SK-N-SH (cell line): ENCODE data around the gene NDUFAF8. TPM values are rescaled to one million over a fixed set of nuclear protein-coding genes. Genes with fewer than 3 reads are reported as not detected.
A peak's percentile ranks its signal among the peaks of the same experiment; 100 is the strongest.

Experiments used
- CTCF ChIA-PET: fragments of 300-600, 350-600 bp; formaldehyde crosslinking; extraction: SDS; loops from one replicate; lab custom pipeline; 2021; lab: Yijun Ruan, JAX
- POLR2A ChIA-PET: fragments of 350-600 bp; sonication (Branson Sonifier 250); formaldehyde crosslinking; extraction: SDS; loops from one replicate; lab custom pipeline; 2020; ENCODE audit warnings: antibody characterized with exemption, inconsistent platforms; lab: Yijun Ruan, JAX
- DNase-seq: peaks from one replicate; pipeline ENCODE4 v3.0.0; 2012
- H2AFZ ChIP-seq: fragments of 200-600 bp; sonication (generic); 2 replicates; pipeline ENCODE4 v1.8.1; 2016; ENCODE audit warnings: antibody characterized with exemption, mild to moderate bottlenecking, low read depth
- H3F3A ChIP-seq: fragments of 200-600 bp; sonication (generic); replicated peaks from 2 replicates; pipeline ENCODE3; 2016; ENCODE audit warnings: antibody characterized with exemption, mild to moderate bottlenecking; ENCODE audit not compliant: insufficient read depth
- H3K27ac ChIP-seq, 2 experiments: fragments of 200-500 bp in 1 of 2; fragments of 200-600 bp in 1 of 2; sonication (Bioruptor generic) in 1 of 2; sonication (generic), shearing (Covaris generic) in 1 of 2; 2 replicates each; pipeline versions ENCODE4 v1.5.1 to v1.6.1; 2014 to 2016; ENCODE audit warnings: low read depth in 2 of 2, inconsistent platforms in 1 of 2, low read length in 1 of 2, mild to moderate bottlenecking in 1 of 2, mixed read lengths in 1 of 2
- H3K27me3 ChIP-seq: fragments of 200-600 bp; sonication (generic), shearing (Covaris generic); 2 replicates; pipeline ENCODE4 v1.6.1; 2016; ENCODE audit warnings: mixed run types; ENCODE audit not compliant: insufficient read depth
- H3K36me3 ChIP-seq, 2 experiments: fragments of 200-500 bp in 1 of 2; fragments of 200-600 bp in 1 of 2; sonication (Bioruptor generic) in 1 of 2; sonication (generic) in 1 of 2; replicated peaks in 1 of 2; 2 replicates each; pipeline versions ENCODE3 to v1.5.1; 2014 to 2016; ENCODE audit warnings: low read length in 1 of 2, mild to moderate bottlenecking in 1 of 2; ENCODE audit not compliant: insufficient read depth in 2 of 2, control insufficient read depth in 1 of 2
- H3K4me1 ChIP-seq, 2 experiments: fragments of 200-500 bp in 1 of 2; fragments of 200-600 bp in 1 of 2; sonication (Bioruptor generic) in 1 of 2; sonication (generic), shearing (Covaris generic) in 1 of 2; 2 replicates each; pipeline versions ENCODE4 v1.5.1 to v1.6.1; 2014 to 2016; ENCODE audit warnings: low read depth in 1 of 2, low read length in 1 of 2, mixed run types in 1 of 2; ENCODE audit not compliant: insufficient read depth in 2 of 2, control insufficient read depth in 1 of 2
- H3K4me2 ChIP-seq: fragments of 200-600 bp; sonication (generic), shearing (Covaris generic); 2 replicates; pipeline ENCODE4 v1.6.1; 2017; ENCODE audit warnings: mixed run types
- H3K4me3 ChIP-seq, 2 experiments: fragments of 200-500 bp in 1 of 2; fragments of 200-600 bp in 1 of 2; sonication (Bioruptor generic) in 1 of 2; sonication (generic), shearing (Covaris generic) in 1 of 2; 2 replicates each; pipeline versions ENCODE4 v1.5.1 to v1.8.1; 2014 to 2016; ENCODE audit warnings: low read depth in 2 of 2, inconsistent platforms in 1 of 2, low read length in 1 of 2, mild to moderate bottlenecking in 1 of 2, mixed read lengths in 1 of 2, moderate library complexity in 1 of 2
- H3K79me2 ChIP-seq: fragments of 200-600 bp; sonication (generic); 2 replicates; pipeline ENCODE4 v1.8.1; 2017; ENCODE audit warnings: mild to moderate bottlenecking; ENCODE audit not compliant: insufficient read depth
- H3K9ac ChIP-seq: fragments of 200-600 bp; sonication (generic); 2 replicates; pipeline ENCODE4 v1.6.1; 2017; ENCODE audit warnings: mixed run types
- H3K9me2 ChIP-seq: fragments of 200-600 bp; sonication (generic); 2 replicates; pipeline ENCODE4 v1.6.1; 2017; ENCODE audit warnings: mixed run types
- H3K9me3 ChIP-seq: fragments of 200-600 bp; sonication (generic); 2 replicates; pipeline ENCODE4 v1.6.1; 2017; ENCODE audit warnings: mixed run types, mild to moderate bottlenecking, moderate library complexity
- H4K20me1 ChIP-seq: fragments of 200-600 bp; sonication (generic); 2 replicates; pipeline ENCODE4 v1.6.1; 2017; ENCODE audit warnings: mild to moderate bottlenecking, mixed run types; ENCODE audit not compliant: insufficient read depth
- ELF1 ChIP-seq: IDR thresholded peaks from 2 replicates; pipeline ENCODE4 v1.4.0; 2012
- EP300 ChIP-seq, 2 experiments: IDR thresholded peaks; 2 replicates each; pipeline versions ENCODE4 v1.4.0 to v1.6.1; 2012; ENCODE audit warnings: borderline replicate concordance in 1 of 2, low read depth in 1 of 2, low read length in 1 of 2
- EZH2phosphoT487 ChIP-seq: fragments of 200-600 bp; sonication (generic); IDR thresholded peaks from 2 replicates; pipeline ENCODE4 v1.6.1; 2017; ENCODE audit warnings: low read depth, mixed run types, mild to moderate bottlenecking, antibody characterized with exemption, moderate library complexity, borderline replicate concordance
- FOSL2 ChIP-seq: IDR thresholded peaks from 2 replicates; pipeline ENCODE4 v1.4.0; 2012; ENCODE audit warnings: low read depth, mild to moderate bottlenecking, moderate library complexity, borderline replicate concordance
- FOXJ3 ChIP-seq: sonication (generic); formaldehyde crosslinking; IDR thresholded peaks from 2 replicates; pipeline ENCODE4 v1.5.1; 2020; ENCODE audit warnings: mild to moderate bottlenecking, missing genetic modification reagents
- FOXM1 ChIP-seq: IDR thresholded peaks from 2 replicates; pipeline ENCODE4 v1.4.0; 2012; ENCODE audit warnings: low read depth, mild to moderate bottlenecking
- GABPA ChIP-seq: IDR thresholded peaks from 2 replicates; pipeline ENCODE4 v1.4.0; 2012; ENCODE audit warnings: low read depth, mild to moderate bottlenecking
- JUND ChIP-seq: IDR thresholded peaks from 2 replicates; pipeline ENCODE4 v1.4.0; 2012
- MEF2A ChIP-seq: IDR thresholded peaks from 2 replicates; pipeline ENCODE4 v1.4.0; 2012; ENCODE audit warnings: low read depth, borderline replicate concordance
- MXI1 ChIP-seq: IDR thresholded peaks from 2 replicates; pipeline ENCODE4 v1.6.1; 2012; ENCODE audit warnings: mild to moderate bottlenecking, low read depth, low read length, improper control_type of control experiment
- NRF1 ChIP-seq: IDR thresholded peaks from 2 replicates; pipeline ENCODE4 v1.6.1; 2012; ENCODE audit warnings: low read depth, mild to moderate bottlenecking, low read length
- RCOR1 ChIP-seq: fragments of 150-350 bp; IDR thresholded peaks from 2 replicates; pipeline ENCODE4 v1.6.1; 2017; ENCODE audit warnings: antibody characterized with exemption, low read length
- SIN3A ChIP-seq: IDR thresholded peaks from 2 replicates; pipeline ENCODE4 v1.6.1; 2012; ENCODE audit warnings: low read depth, mild to moderate bottlenecking, low read length, moderate library complexity, borderline replicate concordance
- TAF1 ChIP-seq: IDR thresholded peaks from 2 replicates; pipeline ENCODE4 v1.6.1; 2012; ENCODE audit warnings: low read depth, mild to moderate bottlenecking, low read length, moderate library complexity, borderline replicate concordance
- TCF12 ChIP-seq: IDR thresholded peaks from 2 replicates; pipeline ENCODE4 v1.4.0; 2012
- USF1 ChIP-seq: IDR thresholded peaks from 2 replicates; pipeline ENCODE4 v1.4.0; 2012; ENCODE audit warnings: low read depth, borderline replicate concordance
- YY1 ChIP-seq: IDR thresholded peaks from 2 replicates; pipeline ENCODE4 v1.4.0; 2012; ENCODE audit warnings: low read depth, mild to moderate bottlenecking
- ZBTB33 ChIP-seq: IDR thresholded peaks from 2 replicates; pipeline ENCODE4 v1.4.0; 2012; ENCODE audit warnings: low read depth, borderline replicate concordance
- WGBS: methylation state at CpG from one replicate; pipeline ENCODE4 v1.1.6; 2017; ENCODE audit warnings: low lambda C conversion rate; 5-methylcytosine and 5-hydroxymethylcytosine counted together
- polyA plus RNA-seq, 3 experiments: library from polyadenylated mRNA; depleted of rRNA; stranded (reverse); fragments of >200 nt; gene quantifications; 2 replicates each; pipeline ENCODE4 v1.2.3, GENCODE V29; 2012
- TF ChIP-seq, protein P1 (sequence below): fragments of 150-350 bp; IDR thresholded peaks from 2 replicates; pipeline ENCODE4 v1.6.1; 2016; ENCODE audit warnings: mild to moderate bottlenecking, low read depth, low read length

NDUFAF8 gene
- polyA plus RNA-seq, 1 of the 3 experiments (the other 2 are of a cell fraction), result 229 TPM

DNA sequence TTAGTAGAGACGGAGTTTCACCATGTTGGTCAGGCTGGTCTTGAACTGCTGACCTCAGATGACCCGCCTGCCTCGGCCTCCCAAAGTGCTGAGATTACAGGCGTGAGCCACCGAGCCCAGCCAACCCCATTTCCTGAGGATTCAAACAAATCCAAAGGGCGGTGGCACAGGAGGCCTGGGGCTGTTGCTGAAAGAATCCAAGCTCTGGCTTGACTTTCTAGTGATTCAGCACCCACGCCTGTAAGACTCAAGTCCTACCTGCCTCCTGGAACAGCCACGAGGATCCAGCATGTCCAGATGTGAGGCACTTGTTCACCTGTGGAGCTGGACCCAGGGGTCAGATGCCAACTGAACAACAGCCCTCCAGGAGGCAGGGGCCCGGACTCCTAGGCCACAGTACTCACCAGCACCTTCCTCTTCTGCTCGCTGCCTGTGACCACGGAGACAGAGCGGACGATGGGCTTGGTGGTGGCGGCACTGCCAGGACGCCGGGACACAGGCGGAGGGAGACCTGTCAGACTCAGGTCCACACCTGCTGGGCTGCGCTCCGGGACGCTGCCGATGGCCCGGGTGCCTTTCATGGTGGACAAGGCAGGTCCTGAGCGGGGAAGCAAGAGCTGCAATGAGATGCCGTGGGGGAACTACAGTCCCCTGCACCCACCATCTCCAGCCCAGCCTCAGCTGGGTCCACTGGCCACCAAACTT, 19.5 kb upstream of the NDUFAF8 start:
- Histone ChIP-seq H3F3A (peaks cover 6% of the 10 kb centered on the region), H4K20me1 (no peaks in the 10 kb centered on the region), H3K4me2 (no peak overlapping the region), H3K36me3 (peaks cover 0 to 2% of the 10 kb centered on the region in 2 experiments), H3K27ac (no peak overlapping the region), H3K4me1 (peaks cover 7 to 16% of the 10 kb centered on the region in 2 experiments; a peak in 3 of 4 replicates), H3K79me2 (peaks cover 17% of the 10 kb centered on the region), H3K9ac (no peak overlapping the region), H3K27me3 (no peaks in the 10 kb centered on the region), H3K4me3 (no peak overlapping the region), H3K9me2 (no peaks in the 10 kb centered on the region), H3K9me3 (no peaks in the 10 kb centered on the region), H2AFZ (no peak overlapping the region)
- no peak for DNase-seq
- CTCF ChIA-PET, result interaction anchor here (1.0 to 3.2 kb wide), 4 partner anchors 19 to 112 kb away, joined by 3 to 19 read pairs (median 7); no protein-coding TSS in a partner anchor
- TF ChIP-seq FOSL2 (no peak), GABPA (no peak), ELF1 (no peak), FOXM1 (no peak), SIN3A (no peak), EZH2phosphoT487 (no peak)
- POLR2A ChIA-PET, result no interaction called here
- 96% methylated on average over 20 of the region's 24 CpGs for WGBS

DNA sequence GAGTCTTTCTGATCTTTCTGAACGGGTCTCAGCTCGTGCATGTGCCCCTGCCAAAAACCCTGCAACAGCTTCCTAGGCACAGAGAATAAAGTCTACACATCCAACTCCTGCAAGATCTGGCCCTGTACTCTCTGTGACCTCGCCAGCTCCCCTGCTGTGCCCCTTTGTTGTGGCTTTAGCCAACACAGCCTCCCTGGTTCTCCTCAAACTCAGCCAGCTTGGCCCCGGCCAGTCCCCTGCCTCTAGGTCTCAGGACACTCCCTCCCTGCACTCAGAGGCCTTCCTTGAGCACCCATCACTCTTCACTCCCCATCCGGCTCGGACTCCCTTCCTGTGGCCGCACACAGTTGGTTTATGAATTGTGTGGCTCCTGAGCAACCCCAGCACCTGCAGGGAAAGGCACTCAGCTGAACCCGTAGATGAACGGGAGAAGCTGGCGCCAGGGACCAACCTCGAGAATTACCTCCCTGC, 17.7 kb upstream of the NDUFAF8 start:
- TF ChIP-seq SIN3A (no peak), NRF1 (no peak), MXI1 (no peak), USF1 (no peak), YY1 (no peak), JUND (no peak), EP300 (IDR thresholded peaks at IDR 0.05; ENCODE audit: borderline replicate concordance in 1 of 2, low read depth in 1 of 2, low read length in 1 of 2) (no peak), MEF2A (no peak), ZBTB33 (no peak), TAF1 (no peak), FOXJ3 (CRISPR knock-in tag) (no peak), RCOR1 (no peak), TCF12 (no peak)
- TF ChIP-seq, protein P1, sequence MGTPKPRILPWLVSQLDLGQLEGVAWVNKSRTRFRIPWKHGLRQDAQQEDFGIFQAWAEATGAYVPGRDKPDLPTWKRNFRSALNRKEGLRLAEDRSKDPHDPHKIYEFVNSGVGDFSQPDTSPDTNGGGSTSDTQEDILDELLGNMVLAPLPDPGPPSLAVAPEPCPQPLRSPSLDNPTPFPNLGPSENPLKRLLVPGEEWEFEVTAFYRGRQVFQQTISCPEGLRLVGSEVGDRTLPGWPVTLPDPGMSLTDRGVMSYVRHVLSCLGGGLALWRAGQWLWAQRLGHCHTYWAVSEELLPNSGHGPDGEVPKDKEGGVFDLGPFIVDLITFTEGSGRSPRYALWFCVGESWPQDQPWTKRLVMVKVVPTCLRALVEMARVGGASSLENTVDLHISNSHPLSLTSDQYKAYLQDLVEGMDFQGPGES, result no peak
- H3K9me2 ChIP-seq, result no peaks in the 10 kb centered on the region
- H3K79me2 ChIP-seq, result peaks cover 17% of the 10 kb centered on the region
- H4K20me1 ChIP-seq, result no peaks in the 10 kb centered on the region
- H3F3A ChIP-seq, result peaks cover 17% of the 10 kb centered on the region
- no peak for DNase-seq
- H3K9me3 ChIP-seq, result no peaks in the 10 kb centered on the region
- no peak overlapping the region for H2AFZ ChIP-seq
- no peaks in the 10 kb centered on the region for H3K27me3 ChIP-seq
- CTCF ChIA-PET, result interaction anchor here (1.0 to 3.8 kb wide), 6 partner anchors 14 to 263 kb away, joined by 3 to 19 read pairs (median 4); no protein-coding TSS in a partner anchor
- H3K4me2 ChIP-seq, result peak overlapping the region; percentile 100
- H3K4me3 ChIP-seq, result peak overlapping the region; percentile 76 to 94
- no peak overlapping the region; the same call in 1 of the 2 replicates for H3K9ac ChIP-seq
- POLR2A ChIA-PET, result interaction anchor here (0.6 kb wide), 2 partner anchors 142 to 855 kb away, joined by 3 read pairs; no protein-coding TSS in a partner anchor
- H3K36me3 ChIP-seq, result peaks cover 0 to 2% of the 10 kb centered on the region in 2 experiments
- H3K27ac ChIP-seq, result no peak overlapping the region
- H3K4me1 ChIP-seq, result peaks cover 7 to 16% of the 10 kb centered on the region in 2 experiments; a peak in 3 of 4 replicates
- 75% methylated on average over 11 of the region's 11 CpGs for WGBS
